Measurements from ENCODE around the gene HPS4.

GRCh38 chr22:26448941-26449340, 34.6 kb downstream of the HPS4 start:
- TF ChIP-seq NFRKB (IDR thresholded peaks at IDR 0.05) = no peak
- TF ChIP-seq BHLHE40 (IDR thresholded peaks at IDR 0.05; ENCODE audit: borderline replicate concordance) = no peak
- TF ChIP-seq FOXA1 (IDR thresholded peaks at IDR 0.05) = no peak
- no peak for TF ChIP-seq ARNT (IDR thresholded peaks at IDR 0.05)

Measured in HEK293T (cell line).